HepG2 (cell line): ENCODE results near the gene CSNK1D. TPM values are rescaled to one million over a fixed set of nuclear protein-coding genes. Genes with fewer than 3 reads are reported as not detected.

ENCODE experiments used
- AKAP8 ChIP-seq: sonication (generic); formaldehyde crosslinking; IDR thresholded peaks from 2 replicates; pipeline ENCODE4 v1.5.1; 2020; ENCODE audit warnings: mild to moderate bottlenecking, missing genetic modification reagents
- CEBPG ChIP-seq: IDR thresholded peaks from 2 replicates; pipeline ENCODE4 v1.6.1; 2016
- ELF3 ChIP-seq: IDR thresholded peaks from 2 replicates; pipeline ENCODE4 v1.6.1; 2016; ENCODE audit warnings: missing genetic modification reagents, missing compliant biosample characterization
- EP300 ChIP-seq, 3 experiments: sonication (generic) in 1 of 3; formaldehyde crosslinking in 1 of 3; IDR thresholded peaks; 2 replicates each; pipeline versions ENCODE4 v1.5.1 to v1.6.1; 2011 to 2020; ENCODE audit warnings: low read depth in 2 of 3, low read length in 2 of 3, borderline replicate concordance in 1 of 3, improper control_type of control experiment in 1 of 3, mild to moderate bottlenecking in 1 of 3, missing genetic modification reagents in 1 of 3, moderate library complexity in 1 of 3
- FOXJ3 ChIP-seq: sonication (generic); formaldehyde crosslinking; IDR thresholded peaks from 2 replicates; pipeline ENCODE4 v1.4.0; 2020; ENCODE audit warnings: missing genetic modification reagents, mild to moderate bottlenecking, borderline replicate concordance
- FUBP1 ChIP-seq: sonication (generic); formaldehyde crosslinking; IDR thresholded peaks from 2 replicates; pipeline ENCODE4 v1.5.1; 2020; ENCODE audit warnings: missing genetic modification reagents, mild to moderate bottlenecking, borderline replicate concordance
- JUND ChIP-seq: sonication (generic); formaldehyde crosslinking; IDR thresholded peaks from 2 replicates; pipeline ENCODE4 v1.8.0; 2022; ENCODE audit warnings: mild to moderate bottlenecking, missing genetic modification reagents
- KDM1A ChIP-seq: IDR thresholded peaks from 2 replicates; pipeline ENCODE4 v1.6.1; 2016; ENCODE audit warnings: missing compliant biosample characterization
- MAZ ChIP-seq, 2 experiments: sonication (generic) in 1 of 2; formaldehyde crosslinking in 1 of 2; IDR thresholded peaks; 2 replicates each; pipeline versions ENCODE4 v1.5.0 to v1.6.1; 2012 to 2020; ENCODE audit warnings: low read depth in 2 of 2, mild to moderate bottlenecking in 2 of 2, borderline replicate concordance in 1 of 2, improper control_type of control experiment in 1 of 2, low read length in 1 of 2, missing genetic modification reagents in 1 of 2, moderate library complexity in 1 of 2
- MIXL1 ChIP-seq: IDR thresholded peaks from 2 replicates; pipeline ENCODE4 v1.6.1; 2016
- POLR2A ChIP-seq, 2 experiments: IDR thresholded peaks; 2 replicates each; pipeline ENCODE4 v1.6.1; 2011; ENCODE audit warnings: low read depth in 2 of 2, low read length in 2 of 2, mild to moderate bottlenecking in 1 of 2, moderate library complexity in 1 of 2; ENCODE audit not compliant: insufficient read depth in 1 of 2
- POLR2G ChIP-seq: fragments of 200-400 bp; formaldehyde crosslinking; IDR thresholded peaks from 2 replicates; pipeline ENCODE4 v1.6.1; 2018; ENCODE audit warnings: mild to moderate bottlenecking, low read depth, low read length, moderate library complexity
- SALL1 ChIP-seq: sonication (generic); formaldehyde crosslinking; IDR thresholded peaks from 2 replicates; pipeline ENCODE4 v1.8.0; 2022; ENCODE audit warnings: mild to moderate bottlenecking, missing genetic modification reagents
- TBX2 ChIP-seq: sonication (generic); formaldehyde crosslinking; IDR thresholded peaks from 2 replicates; pipeline ENCODE4 v1.5.0; 2020; ENCODE audit warnings: missing genetic modification reagents, mild to moderate bottlenecking, borderline replicate concordance
- TERF1 ChIP-seq: sonication (generic); formaldehyde crosslinking; IDR thresholded peaks from 2 replicates; pipeline ENCODE4 v1.8.0; 2022; ENCODE audit warnings: mild to moderate bottlenecking, missing genetic modification reagents, moderate library complexity
- ZBTB43 ChIP-seq: sonication (generic); formaldehyde crosslinking; conservative IDR thresholded peaks from 2 replicates; pipeline ENCODE4 v1.4.0; 2020; ENCODE audit warnings: missing genetic modification reagents
- ZMYM3 ChIP-seq: sonication (generic); formaldehyde crosslinking; IDR thresholded peaks from 2 replicates; pipeline ENCODE4 v1.5.1; 2020; ENCODE audit warnings: mild to moderate bottlenecking, missing genetic modification reagents
- ZNF326 ChIP-seq: sonication (generic); formaldehyde crosslinking; IDR thresholded peaks from 2 replicates; pipeline ENCODE4 v1.4.0; 2020; ENCODE audit warnings: missing genetic modification reagents, borderline replicate concordance
- ZNF34 ChIP-seq: sonication (generic); formaldehyde crosslinking; IDR thresholded peaks from 2 replicates; pipeline ENCODE4 v1.4.0; 2020; ENCODE audit warnings: mild to moderate bottlenecking, missing genetic modification reagents, borderline replicate concordance
- ZNF713 ChIP-seq: sonication (generic); formaldehyde crosslinking; IDR thresholded peaks from 2 replicates; pipeline ENCODE4 v1.4.0; 2020; ENCODE audit warnings: mild to moderate bottlenecking, missing genetic modification reagents
- ZNF816 ChIP-seq: sonication (generic); formaldehyde crosslinking; IDR thresholded peaks from 2 replicates; pipeline ENCODE4 v1.8.0; 2022; ENCODE audit warnings: missing genetic modification reagents, mild to moderate bottlenecking, borderline replicate concordance
- ZNF839 ChIP-seq: sonication (generic); formaldehyde crosslinking; IDR thresholded peaks from 2 replicates; pipeline ENCODE4 v1.4.0; 2020; ENCODE audit warnings: missing genetic modification reagents, mild to moderate bottlenecking, borderline replicate concordance
- polyA plus RNA-seq, 8 experiments: library from polyadenylated mRNA; depleted of rRNA in 3 of 8; stranded (reverse) in 7 of 8; unstranded in 1 of 8; fragments of >200 nt; fragmentation: Illumina TruSeq in 4 of 8; extraction: Trizol in 4 of 8; gene quantifications; 2 replicates each; pipeline versions ENCODE4 v1.2.1 to v1.2.3, GENCODE V29; 2011 to 2016; ENCODE audit warnings: low read depth in 4 of 8, missing spikeins in 1 of 8, mixed read lengths in 1 of 8; ENCODE audit not compliant: insufficient read depth in 1 of 8
- total RNA-seq, 5 experiments: library from RNA; depleted of rRNA; stranded (reverse); fragments of >200 nt; fragmentation: Illumina TruSeq; extraction: Trizol; gene quantifications; 2 replicates each; pipeline ENCODE4 v1.2.3, GENCODE V29; 2016; ENCODE audit warnings: low read depth in 1 of 5
- TF ChIP-seq, protein P1 (sequence below): sonication (generic); formaldehyde crosslinking; IDR thresholded peaks from 2 replicates; pipeline ENCODE4 v1.4.0; 2020; ENCODE audit warnings: low read depth, mild to moderate bottlenecking, missing genetic modification reagents
- TF ChIP-seq, protein P2 (sequence below): sonication (generic); formaldehyde crosslinking; conservative IDR thresholded peaks from 2 replicates; pipeline ENCODE4 v1.4.0; 2020; ENCODE audit warnings: missing genetic modification reagents

The CSNK1D gene
- total and polyA plus RNA-seq, 2 of the 13 experiments (the other 11 are each of a cell fraction or from before 2014, with no cell fraction given) = 31.5 to 128 TPM

DNA sequence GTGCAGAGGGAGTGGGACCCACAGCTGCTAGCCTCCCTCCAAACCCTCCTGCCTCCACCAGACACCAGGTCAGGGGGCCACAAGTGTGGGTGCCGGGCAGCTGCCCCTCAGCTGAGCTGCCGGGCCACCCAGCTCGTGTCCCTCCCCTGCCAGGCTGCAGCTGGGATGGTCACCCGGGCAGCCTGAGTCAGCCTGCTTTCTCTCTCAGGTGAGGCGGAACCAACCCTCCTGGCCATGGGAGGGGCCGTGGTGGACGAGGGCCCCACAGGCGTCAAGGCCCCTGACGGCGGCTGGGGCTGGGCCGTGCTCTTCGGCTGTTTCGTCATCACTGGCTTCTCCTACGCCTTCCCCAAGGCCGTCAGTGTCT is 37.7 kb downstream of the CSNK1D start (continued):
- TF ChIP-seq ZBTB43 (CRISPR knock-in tag) (no peak), ZNF713 (no peak), FOXJ3 (CRISPR knock-in tag) (no peak), JUND (0 out of 2 replicates have a peak, but pooled peaks have one; percentile 6), CEBPG (CRISPR knock-in tag) (0 out of 2 replicates have a peak, but pooled peaks have one; percentile 20), AKAP8 (peak; percentile 99), ZNF816 (peak; percentile 76), POLR2G (peak; percentile 67), TERF1 (CRISPR knock-in tag) (0 out of 2 replicates have a peak, but pooled peaks have one; percentile 25), ELF3 (CRISPR knock-in tag) (no peak; the same call in 1 of the 2 replicates), MAZ (IDR thresholded peaks at IDR 0.05; ENCODE audit: borderline replicate concordance, low read depth, low read length) (no peak), MAZ (CRISPR knock-in tag; IDR thresholded peaks at IDR 0.05; ENCODE audit: low read depth) (no peak; the same call in 1 of the 2 replicates), KDM1A (CRISPR knock-in tag) (no peak), FUBP1 (CRISPR knock-in tag) (no peak), ZNF326 (CRISPR knock-in tag) (peak; percentile 78; the same call in 1 of the 2 replicates), ZNF34 (no peak), ZNF839 (CRISPR knock-in tag) (no peak), MIXL1 (CRISPR knock-in tag) (no peak), POLR2A (IDR thresholded peaks at IDR 0.05; ENCODE audit: insufficient read depth in 1 of 2, low read depth in 2 of 2, low read length in 2 of 2) (peak in 1 of 2 experiments; percentile 29; a peak in 1 of 4 replicates), TBX2 (CRISPR knock-in tag) (no peak), EP300 (IDR thresholded peaks at IDR 0.05; ENCODE audit: low read depth in 2 of 2, low read length in 2 of 2) (no peak), EP300 (CRISPR knock-in tag; IDR thresholded peaks at IDR 0.05; ENCODE audit: borderline replicate concordance) (no peak), SALL1 (CRISPR knock-in tag) (no peak), ZMYM3 (CRISPR knock-in tag) (no peak)
- TF ChIP-seq, protein P1, sequence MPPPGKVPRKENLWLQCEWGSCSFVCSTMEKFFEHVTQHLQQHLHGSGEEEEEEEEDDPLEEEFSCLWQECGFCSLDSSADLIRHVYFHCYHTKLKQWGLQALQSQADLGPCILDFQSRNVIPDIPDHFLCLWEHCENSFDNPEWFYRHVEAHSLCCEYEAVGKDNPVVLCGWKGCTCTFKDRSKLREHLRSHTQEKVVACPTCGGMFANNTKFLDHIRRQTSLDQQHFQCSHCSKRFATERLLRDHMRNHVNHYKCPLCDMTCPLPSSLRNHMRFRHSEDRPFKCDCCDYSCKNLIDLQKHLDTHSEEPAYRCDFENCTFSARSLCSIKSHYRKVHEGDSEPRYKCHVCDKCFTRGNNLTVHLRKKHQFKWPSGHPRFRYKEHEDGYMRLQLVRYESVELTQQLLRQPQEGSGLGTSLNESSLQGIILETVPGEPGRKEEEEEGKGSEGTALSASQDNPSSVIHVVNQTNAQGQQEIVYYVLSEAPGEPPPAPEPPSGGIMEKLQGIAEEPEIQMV (CRISPR knock-in tag) = no peak
- TF ChIP-seq, protein P2, sequence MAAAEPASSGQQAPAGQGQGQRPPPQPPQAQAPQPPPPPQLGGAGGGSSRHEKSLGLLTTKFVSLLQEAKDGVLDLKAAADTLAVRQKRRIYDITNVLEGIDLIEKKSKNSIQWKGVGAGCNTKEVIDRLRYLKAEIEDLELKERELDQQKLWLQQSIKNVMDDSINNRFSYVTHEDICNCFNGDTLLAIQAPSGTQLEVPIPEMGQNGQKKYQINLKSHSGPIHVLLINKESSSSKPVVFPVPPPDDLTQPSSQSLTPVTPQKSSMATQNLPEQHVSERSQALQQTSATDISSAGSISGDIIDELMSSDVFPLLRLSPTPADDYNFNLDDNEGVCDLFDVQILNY (CRISPR knock-in tag) = no peak
